ENCODE results near the gene GRN.
"Not testable (repeated sequence)": the region's sequence is repeated elsewhere in the genome, so short reads cannot be mapped to it uniquely, and the experiment has no call there.

DNA sequence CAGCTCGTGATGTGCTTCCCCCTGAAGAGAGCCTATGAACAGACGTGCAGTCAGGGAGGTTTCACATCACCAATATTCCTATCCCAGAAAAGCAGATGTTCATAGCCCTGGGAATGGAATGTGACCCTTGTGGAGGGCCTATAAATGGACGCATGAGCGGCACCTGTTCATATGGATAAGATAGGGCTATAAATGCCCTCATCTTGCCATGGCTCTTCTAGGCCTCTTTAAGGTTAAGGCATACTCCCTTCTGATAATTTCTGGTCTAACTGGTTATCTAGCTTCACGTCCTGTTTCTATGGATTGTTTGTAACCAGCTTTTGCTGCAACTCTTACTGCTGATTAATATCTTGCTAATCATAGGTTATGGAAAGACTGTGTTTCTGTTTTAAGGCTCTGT is 4.5 kb upstream of the GRN start:
- TF ChIP-seq, protein P1, sequence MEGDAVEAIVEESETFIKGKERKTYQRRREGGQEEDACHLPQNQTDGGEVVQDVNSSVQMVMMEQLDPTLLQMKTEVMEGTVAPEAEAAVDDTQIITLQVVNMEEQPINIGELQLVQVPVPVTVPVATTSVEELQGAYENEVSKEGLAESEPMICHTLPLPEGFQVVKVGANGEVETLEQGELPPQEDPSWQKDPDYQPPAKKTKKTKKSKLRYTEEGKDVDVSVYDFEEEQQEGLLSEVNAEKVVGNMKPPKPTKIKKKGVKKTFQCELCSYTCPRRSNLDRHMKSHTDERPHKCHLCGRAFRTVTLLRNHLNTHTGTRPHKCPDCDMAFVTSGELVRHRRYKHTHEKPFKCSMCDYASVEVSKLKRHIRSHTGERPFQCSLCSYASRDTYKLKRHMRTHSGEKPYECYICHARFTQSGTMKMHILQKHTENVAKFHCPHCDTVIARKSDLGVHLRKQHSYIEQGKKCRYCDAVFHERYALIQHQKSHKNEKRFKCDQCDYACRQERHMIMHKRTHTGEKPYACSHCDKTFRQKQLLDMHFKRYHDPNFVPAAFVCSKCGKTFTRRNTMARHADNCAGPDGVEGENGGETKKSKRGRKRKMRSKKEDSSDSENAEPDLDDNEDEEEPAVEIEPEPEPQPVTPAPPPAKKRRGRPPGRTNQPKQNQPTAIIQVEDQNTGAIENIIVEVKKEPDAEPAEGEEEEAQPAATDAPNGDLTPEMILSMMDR (IDR thresholded peaks at IDR 0.05; ENCODE audit: low read depth, low read length, poor library complexity, severe bottlenecking) = not testable (repeated sequence)
- not testable (repeated sequence) for TF ChIP-seq EZH2phosphoT487 (IDR thresholded peaks at IDR 0.05; ENCODE audit: borderline replicate concordance, low read length)
